ENCODE results near the gene ANKRD13B. TPM values are rescaled to one million over a fixed set of nuclear protein-coding genes. Genes with fewer than 3 reads are reported as not detected.

The ANKRD13B gene
- total RNA-seq, 2 donors from 2014 or later, result 7.9 to 13.5 TPM

- ATAC-seq (replicated peaks in 1 of 2), result no peak
- peaks cover 44% of the 10 kb centered on the region for H3K4me1 Mint-ChIP-seq (ENCODE audit: low read depth)
- H3K27ac Mint-ChIP-seq, result no peak overlapping the region
Measured at GRCh38 chr17:29581583-29582253, 11.2 kb upstream of the ANKRD13B start.

DNA sequence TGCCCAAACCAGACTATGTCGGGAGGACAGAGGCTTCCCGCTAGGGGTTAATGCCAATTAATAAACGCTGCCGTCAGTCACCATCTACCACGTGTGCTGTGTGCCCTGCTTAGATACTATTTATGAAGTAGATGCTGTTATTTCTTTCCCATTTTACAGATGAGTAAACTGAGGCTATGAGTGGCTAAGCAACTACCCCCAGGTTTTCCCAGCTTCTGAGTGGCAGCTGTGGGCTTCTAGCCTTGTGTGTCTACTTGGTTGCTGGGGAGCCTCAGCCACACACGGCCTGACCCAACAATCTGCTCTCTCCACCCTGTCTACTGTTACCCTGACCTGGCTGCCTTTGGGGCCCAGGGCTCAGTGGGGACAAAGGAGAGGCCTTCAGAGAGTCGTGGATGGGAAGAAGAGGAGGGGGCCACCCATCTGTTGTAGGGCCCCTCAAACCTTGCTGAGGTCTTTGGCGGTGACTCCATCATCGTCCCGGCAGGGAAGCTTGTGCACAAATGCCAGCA is 10.6 kb upstream of the ANKRD13B start:
- Mint-ChIP-seq H3K4me1 (ENCODE audit: low read depth) (peaks cover 50% of the 10 kb centered on the region), H3K4me3 (no peak overlapping the region), H3K9me3 (no peaks in the 10 kb centered on the region), H3K27me3 (ENCODE audit: low read depth) (no peaks in the 10 kb centered on the region), H3K36me3 (ENCODE audit: insufficient read depth in 2 of 2) (peaks cover 13 to 17% of the 10 kb centered on the region in 2 donors), H3K27ac (peak overlapping the region; percentile 28)
- DNase-seq, result no peak
- no peak for ATAC-seq (replicated peaks in 1 of 2)

More at GRCh38 chr17:29581583-29582253, 11.2 kb upstream of the ANKRD13B start:
- Mint-ChIP-seq H3K4me3 (no peak overlapping the region), H3K27me3 (ENCODE audit: low read depth) (no peaks in the 10 kb centered on the region), H3K9me3 (no peaks in the 10 kb centered on the region), H3K36me3 (ENCODE audit: insufficient read depth in 2 of 2) (peaks cover 13 to 17% of the 10 kb centered on the region in 2 donors)
- DNase-seq, result no peak

GRCh38 chr17:29582772-29583171 is 10.2 kb upstream of the ANKRD13B start:
- ATAC-seq (replicated peaks in 1 of 2) (no peak), DNase-seq (no peak)
- no peak overlapping the region for H3K4me3 Mint-ChIP-seq
- H3K4me1 Mint-ChIP-seq (ENCODE audit: low read depth), result peaks cover 55% of the 10 kb centered on the region
- no peak overlapping the region for H3K27ac Mint-ChIP-seq
- H3K36me3 Mint-ChIP-seq (ENCODE audit: insufficient read depth in 2 of 2), result peaks cover 13 to 16% of the 10 kb centered on the region in 2 donors
- no peaks in the 10 kb centered on the region for H3K27me3 Mint-ChIP-seq (ENCODE audit: low read depth)
- no peaks in the 10 kb centered on the region for H3K9me3 Mint-ChIP-seq

DNA sequence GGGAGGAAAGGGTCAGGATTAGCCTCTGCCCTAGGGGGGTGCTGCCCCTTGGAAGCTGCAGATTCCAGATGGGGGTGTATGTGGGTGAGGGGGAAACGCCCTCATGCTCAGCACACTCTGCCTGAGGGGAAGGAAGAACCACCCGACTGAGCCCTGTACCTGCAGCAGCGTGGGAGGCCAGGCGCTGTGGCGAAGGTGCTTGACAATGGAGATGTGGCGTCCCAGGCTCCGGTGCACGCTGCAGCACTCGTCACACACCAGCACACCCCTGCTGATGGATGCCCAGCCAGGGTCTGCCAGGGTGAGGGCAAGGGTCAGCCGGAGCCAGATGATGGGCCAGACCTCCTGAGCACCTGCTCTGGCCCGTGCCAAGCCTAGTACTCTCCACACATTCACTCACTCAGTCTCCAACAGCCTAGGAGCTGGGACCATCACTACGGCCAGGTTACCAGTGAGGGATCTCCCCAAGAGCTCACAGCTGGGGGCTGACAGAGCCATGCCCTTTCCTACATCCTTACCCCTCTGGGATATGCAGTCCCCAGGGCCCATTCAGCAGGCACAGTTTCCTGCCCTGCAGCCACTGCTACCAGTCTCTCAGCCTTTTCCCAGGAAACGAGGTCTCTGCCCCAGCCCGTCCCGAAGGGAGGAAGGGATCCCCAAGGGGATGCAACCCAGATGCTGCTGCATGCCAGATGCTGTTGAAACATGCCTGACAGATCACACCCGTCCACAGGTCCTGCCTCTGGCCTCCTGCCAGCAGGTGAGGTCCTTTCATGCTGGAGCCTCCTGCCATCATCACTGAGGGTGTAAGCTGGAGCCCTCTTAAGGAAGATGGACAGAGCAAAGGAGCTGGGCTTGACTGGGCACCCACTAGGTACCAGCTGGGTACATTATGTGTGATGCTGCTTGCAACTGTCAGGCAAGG is 9.3 kb upstream of the ANKRD13B start:
- Mint-ChIP-seq H3K36me3 (ENCODE audit: insufficient read depth in 2 of 2) (peaks cover 13 to 15% of the 10 kb centered on the region in 2 donors), H3K4me3 (no peak overlapping the region), H3K27me3 (ENCODE audit: low read depth) (no peaks in the 10 kb centered on the region), H3K9me3 (no peaks in the 10 kb centered on the region), H3K4me1 (ENCODE audit: low read depth) (peaks cover 61% of the 10 kb centered on the region), H3K27ac (peak overlapping the region; percentile 77)
- no peak for ATAC-seq (replicated peaks in 1 of 2)
- DNase-seq, result no peak

- H3K9me3 Mint-ChIP-seq, result no peaks in the 10 kb centered on the region
- peaks cover 13% of the 10 kb centered on the region in 2 donors for H3K36me3 Mint-ChIP-seq (ENCODE audit: insufficient read depth in 2 of 2)
- ATAC-seq (replicated peaks in 1 of 2) (no peak), DNase-seq (no peak)
- H3K27ac Mint-ChIP-seq, result peak overlapping the region; percentile 77
- H3K4me1 Mint-ChIP-seq (ENCODE audit: low read depth), result peaks cover 61% of the 10 kb centered on the region
- H3K27me3 Mint-ChIP-seq (ENCODE audit: low read depth), result no peaks in the 10 kb centered on the region
- H3K4me3 Mint-ChIP-seq, result no peak overlapping the region
Measured at GRCh38 chr17:29584452-29585079, 8.4 kb upstream of the ANKRD13B start.

DNA sequence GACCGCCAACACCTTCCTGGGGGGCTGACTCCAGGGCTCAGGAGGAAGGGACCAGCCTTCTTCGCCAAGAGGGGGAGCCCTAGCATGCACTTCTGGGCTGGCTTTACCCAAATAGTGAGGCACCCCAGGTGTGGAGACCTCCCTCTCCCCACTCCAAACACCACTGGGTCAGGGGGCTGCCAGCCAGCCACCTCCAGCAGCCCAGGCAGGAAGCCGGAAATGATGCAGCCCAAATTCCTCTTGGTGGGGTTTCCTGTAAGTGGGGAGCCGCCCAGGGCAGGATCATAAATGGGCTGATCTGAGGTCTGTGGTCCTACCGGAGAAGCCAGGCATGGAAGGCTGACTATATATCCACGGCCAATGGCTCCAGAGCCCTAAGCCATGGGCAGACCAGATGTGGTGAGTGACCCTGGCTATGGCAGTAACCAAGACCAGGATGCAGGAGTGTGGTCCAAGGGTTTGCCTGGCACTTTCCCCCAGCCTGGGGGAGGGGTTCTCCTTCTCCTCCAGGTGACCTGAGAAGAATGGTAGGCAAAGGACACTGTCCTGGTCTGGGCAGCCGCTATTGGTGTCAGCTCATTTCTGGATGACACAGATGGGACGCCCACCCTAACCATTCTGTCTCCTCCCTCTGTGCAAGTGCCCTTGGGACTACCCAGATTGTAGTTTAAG is 7.7 kb upstream of the ANKRD13B start:
- peak in 1 of 2 donors; percentile 48 for DNase-seq
- H3K27me3 Mint-ChIP-seq (ENCODE audit: low read depth), result no peaks in the 10 kb centered on the region
- H3K4me3 Mint-ChIP-seq, result peak overlapping the region; percentile 37 to 49
- H3K4me1 Mint-ChIP-seq (ENCODE audit: low read depth), result peaks cover 61% of the 10 kb centered on the region
- peak overlapping the region; percentile 82 for H3K27ac Mint-ChIP-seq
- peaks cover 13% of the 10 kb centered on the region in 2 donors for H3K36me3 Mint-ChIP-seq (ENCODE audit: insufficient read depth in 2 of 2)
- ATAC-seq (replicated peaks in 1 of 2), result no peak
- no peaks in the 10 kb centered on the region for H3K9me3 Mint-ChIP-seq

GRCh38 chr17:29586676-29587469 is 6.1 kb upstream of the ANKRD13B start:
- Mint-ChIP-seq H3K27ac (peak overlapping the region; percentile 48), H3K27me3 (ENCODE audit: low read depth) (no peaks in the 10 kb centered on the region), H3K36me3 (ENCODE audit: insufficient read depth in 2 of 2) (peaks cover 11% of the 10 kb centered on the region in 2 donors), H3K4me3 (peak overlapping the region; percentile 96), H3K4me1 (ENCODE audit: low read depth) (peaks cover 67% of the 10 kb centered on the region), H3K9me3 (no peaks in the 10 kb centered on the region)
- DNase-seq (peak in 1 of 2 donors; percentile 25), ATAC-seq (replicated peaks in 1 of 2) (no peak)

GRCh38 chr17:29587591-29587990 is 5.3 kb upstream of the ANKRD13B start:
- no peak overlapping the region for H3K27ac Mint-ChIP-seq

DNA sequence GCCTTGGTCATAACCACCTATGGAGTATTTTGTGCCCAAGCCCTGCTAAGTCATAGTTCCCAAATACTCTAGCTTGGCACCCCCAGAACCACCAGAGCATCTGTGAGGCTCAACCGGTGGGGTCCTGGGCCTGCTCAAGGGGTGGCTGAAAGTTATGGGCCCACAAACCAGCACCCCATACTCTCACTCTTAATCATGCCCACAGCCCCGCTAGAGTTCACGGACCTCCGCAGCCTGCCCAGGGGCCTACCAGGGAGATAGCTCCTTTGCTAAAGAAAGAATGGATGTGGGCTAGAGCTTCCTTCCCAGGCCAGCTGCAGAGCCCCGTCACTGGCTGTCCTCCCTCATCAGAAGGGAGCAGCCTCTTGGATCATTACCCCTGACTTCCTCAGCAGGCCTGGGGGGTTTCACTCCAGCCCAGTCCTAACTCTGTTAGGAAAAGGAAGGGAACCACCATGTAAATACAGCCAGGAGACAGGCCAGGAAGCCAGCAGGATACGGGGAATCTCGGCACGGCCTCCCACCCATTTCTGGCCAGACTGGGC is 4.8 kb upstream of the ANKRD13B start:
- Mint-ChIP-seq H3K36me3 (ENCODE audit: insufficient read depth in 2 of 2) (peaks cover 4% of the 10 kb centered on the region in 2 donors), H3K27me3 (ENCODE audit: low read depth) (no peaks in the 10 kb centered on the region), H3K9me3 (no peaks in the 10 kb centered on the region), H3K4me3 (peak overlapping the region; percentile 96), H3K4me1 (ENCODE audit: low read depth) (peaks cover 77% of the 10 kb centered on the region), H3K27ac (peak overlapping the region; percentile 55)
- DNase-seq, result peak in 1 of 2 donors; percentile 38
- no peak for ATAC-seq (replicated peaks in 1 of 2)

More at GRCh38 chr17:29587591-29587990, 5.3 kb upstream of the ANKRD13B start:
- H3K4me1 Mint-ChIP-seq (ENCODE audit: low read depth), result peaks cover 74% of the 10 kb centered on the region
- peak overlapping the region; percentile 96 for H3K4me3 Mint-ChIP-seq
- no peak for DNase-seq
- H3K36me3 Mint-ChIP-seq (ENCODE audit: insufficient read depth in 2 of 2), result peaks cover 6 to 7% of the 10 kb centered on the region in 2 donors
- ATAC-seq (replicated peaks in 1 of 2), result no peak
- H3K27me3 Mint-ChIP-seq (ENCODE audit: low read depth), result no peaks in the 10 kb centered on the region
- H3K9me3 Mint-ChIP-seq, result no peaks in the 10 kb centered on the region

DNA sequence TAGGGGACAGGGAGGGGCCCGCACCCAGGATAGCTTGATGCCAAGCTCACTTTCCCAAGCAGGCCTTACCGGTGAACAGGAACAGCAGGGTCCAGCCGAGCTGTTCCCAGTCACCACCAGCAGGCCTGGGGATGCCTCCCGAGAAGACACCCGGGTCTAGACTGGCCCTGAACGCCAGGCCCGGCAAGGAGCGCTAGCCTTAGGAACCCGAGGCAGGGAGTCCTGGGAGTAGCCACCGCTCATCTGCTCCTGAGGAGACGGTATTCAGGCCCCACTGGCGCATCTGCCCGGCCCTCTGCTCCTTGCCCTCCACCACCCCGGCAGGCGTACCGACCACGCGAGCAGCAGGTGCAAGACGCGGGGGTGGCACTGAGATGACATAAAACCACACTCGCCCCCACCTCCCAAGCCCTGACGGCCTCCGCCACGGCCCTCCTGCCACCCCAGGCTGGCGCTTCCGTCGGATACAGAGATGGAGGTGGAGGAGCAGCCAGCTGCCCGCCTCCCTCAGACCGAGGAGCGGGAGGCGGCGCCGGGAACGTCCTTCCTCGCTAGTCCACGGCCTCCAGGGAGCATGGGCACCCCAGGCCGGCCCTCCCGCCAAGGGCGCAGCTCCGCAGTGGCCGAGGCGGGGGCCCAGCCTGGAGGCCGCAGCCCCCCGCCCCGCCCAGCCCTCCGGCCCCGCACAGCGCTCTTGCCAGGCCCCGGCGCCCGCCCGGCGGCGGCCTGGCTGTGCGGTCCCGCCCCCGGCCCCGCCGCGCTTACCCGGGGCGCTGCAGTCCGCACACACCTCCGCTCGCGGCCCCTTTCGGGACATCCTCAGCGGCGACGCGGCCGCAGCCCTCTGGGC is 4.1 kb upstream of the ANKRD13B start:
- H3K4me3 Mint-ChIP-seq, result peak overlapping the region; percentile 96
- peak; percentile 60 to 69 for DNase-seq
- H3K27ac Mint-ChIP-seq, result peak overlapping the region; percentile 55
- peak; percentile 16 to 27 for ATAC-seq (replicated peaks in 1 of 2)
- H3K9me3 Mint-ChIP-seq, result no peaks in the 10 kb centered on the region
- H3K36me3 Mint-ChIP-seq (ENCODE audit: insufficient read depth in 2 of 2), result peaks cover 0 to under 1% of the 10 kb centered on the region in 2 donors
- no peaks in the 10 kb centered on the region for H3K27me3 Mint-ChIP-seq (ENCODE audit: low read depth)
- peaks cover 77% of the 10 kb centered on the region for H3K4me1 Mint-ChIP-seq (ENCODE audit: low read depth)
